ENCODE measurements around the gene IRF7.

IRF7 gene

DNA sequence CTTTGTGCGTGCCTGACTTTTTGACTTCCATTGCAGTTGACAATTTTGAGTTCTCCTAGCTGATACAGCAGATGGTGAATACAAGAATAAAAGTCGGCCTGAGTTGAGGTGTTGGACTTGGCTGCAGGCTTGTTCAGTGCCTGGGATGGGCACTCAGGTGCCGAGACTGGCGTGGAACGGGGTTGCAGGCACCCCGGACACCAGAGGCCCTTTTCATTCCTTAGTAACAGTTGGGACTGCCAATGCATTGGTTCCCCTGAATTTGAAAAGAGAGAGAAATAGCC lies 38.2 kb downstream of the IRF7 start:
- DNase-seq, result no peak

DNA sequence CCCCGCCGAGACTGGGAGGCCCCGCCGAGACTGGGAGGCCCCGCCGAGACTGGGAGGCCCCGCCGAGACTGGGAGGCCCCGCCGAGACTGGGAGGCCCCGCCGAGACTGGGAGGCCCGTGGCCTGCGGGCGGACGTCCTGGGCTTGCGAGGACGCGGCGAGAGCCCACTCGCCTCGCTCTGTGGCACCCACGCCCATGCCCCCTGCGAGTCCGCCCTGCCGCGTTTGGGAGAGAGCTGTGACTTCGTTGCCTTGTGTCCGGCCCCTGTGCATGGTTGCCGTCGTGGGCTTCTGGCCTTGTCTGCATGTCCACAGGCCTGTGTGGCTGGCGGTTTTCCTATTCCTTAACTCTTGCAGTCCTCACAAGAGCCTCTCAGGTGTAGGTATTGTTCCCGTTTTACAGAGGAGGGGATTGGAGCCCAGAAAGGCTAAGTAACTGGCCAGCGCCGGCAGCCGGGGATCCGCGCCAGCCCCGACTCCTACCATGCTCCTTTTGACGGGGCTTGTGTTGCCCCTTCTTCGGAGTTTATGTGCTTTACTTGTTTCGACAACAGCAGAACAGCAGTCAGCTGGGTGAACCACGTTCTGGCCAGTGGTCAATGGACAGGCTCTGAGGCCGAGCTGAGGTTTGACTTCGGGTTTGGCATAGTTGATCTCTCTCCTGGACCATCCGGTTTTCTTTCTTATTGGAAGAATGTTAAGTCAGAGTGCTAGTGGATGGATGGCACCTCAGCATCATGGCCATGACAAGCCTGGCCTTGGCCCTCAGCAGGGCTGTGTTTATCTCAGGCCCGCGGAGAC lies 38.7 kb downstream of the IRF7 start:
- no peak for DNase-seq

DNA sequence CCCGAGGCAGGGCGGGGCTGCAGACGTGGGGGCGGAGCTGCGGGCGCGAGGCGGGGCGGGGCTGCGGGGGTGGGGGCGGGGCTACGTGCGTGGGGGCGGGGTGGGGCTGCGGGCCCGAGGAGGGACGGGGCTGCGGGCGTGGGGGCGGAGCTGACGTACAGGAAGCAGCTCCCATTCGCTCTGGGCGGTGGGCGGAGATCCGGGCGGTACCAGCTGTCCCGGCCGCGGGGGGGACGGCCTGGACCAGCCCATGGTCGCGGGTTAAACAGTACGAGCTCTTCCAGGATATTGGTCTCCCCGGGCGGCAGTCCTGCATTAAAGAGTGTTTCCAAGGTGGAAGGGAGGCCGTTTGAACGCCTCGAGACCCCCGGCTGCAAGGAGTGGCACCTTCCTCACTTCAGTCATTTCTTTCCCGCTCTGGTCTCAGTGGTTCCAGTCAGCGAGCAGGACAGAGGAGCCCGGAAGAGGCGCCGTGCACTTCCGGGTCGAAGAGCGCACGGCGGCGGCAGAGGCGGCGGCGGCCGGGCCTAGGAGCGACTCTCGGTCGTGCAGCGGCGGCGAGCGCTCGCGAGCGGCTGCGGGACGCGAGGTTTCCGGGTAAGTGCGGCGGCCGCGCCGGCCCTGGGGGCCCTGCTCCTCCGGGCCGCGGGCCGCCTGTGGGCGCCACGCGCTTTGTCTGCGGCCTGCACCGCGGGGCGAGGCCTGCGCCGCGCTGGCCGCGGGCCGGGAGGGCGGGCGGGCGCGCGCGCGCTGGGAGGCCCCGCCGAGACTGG lies 39.6 kb downstream of the IRF7 start, which contains the start of gene PHRF1:
TSS of gene PHRF1 (plus strand) at position 475 of the 773 bp plus-strand sequence. CDS start 5,043 bp downstream, outside the sequence.
- DNase-seq, result peak; percentile 97

DNA sequence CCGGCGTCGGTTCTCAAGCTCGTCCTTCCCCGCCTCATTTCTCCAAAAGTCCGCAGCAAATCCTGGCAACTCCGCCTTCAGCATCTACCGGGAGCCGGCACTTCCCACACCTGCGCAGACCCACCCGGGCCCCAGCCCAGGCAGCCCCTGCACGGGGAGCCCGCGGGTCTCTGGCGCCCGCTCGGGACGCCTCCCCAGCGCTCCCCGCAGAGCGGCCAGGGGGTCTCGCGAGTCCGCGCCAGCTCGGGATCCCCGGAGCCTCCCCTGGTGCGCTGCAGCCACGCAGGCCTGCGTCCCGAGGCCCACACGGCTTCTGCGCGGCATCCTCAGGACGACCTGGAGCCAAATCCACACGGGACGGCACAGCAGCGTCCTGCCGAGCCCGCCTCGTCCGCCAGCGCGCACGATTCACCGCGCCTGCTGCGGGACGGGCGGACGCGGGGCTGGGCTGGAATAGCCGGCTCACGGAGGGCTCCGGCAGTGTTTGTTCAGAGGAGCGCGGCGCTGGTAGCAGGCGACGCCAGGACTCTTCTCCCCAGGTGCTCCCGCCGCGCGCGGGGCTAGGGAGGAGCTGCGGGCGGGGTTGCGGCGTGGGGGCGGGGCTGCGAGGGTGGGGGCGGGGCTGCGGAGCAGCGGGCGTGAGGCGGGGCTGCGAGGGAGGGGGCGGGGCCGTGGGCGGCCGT lies 40.3 kb downstream of the IRF7 start:
- DNase-seq, result peak; percentile 40

DNA sequence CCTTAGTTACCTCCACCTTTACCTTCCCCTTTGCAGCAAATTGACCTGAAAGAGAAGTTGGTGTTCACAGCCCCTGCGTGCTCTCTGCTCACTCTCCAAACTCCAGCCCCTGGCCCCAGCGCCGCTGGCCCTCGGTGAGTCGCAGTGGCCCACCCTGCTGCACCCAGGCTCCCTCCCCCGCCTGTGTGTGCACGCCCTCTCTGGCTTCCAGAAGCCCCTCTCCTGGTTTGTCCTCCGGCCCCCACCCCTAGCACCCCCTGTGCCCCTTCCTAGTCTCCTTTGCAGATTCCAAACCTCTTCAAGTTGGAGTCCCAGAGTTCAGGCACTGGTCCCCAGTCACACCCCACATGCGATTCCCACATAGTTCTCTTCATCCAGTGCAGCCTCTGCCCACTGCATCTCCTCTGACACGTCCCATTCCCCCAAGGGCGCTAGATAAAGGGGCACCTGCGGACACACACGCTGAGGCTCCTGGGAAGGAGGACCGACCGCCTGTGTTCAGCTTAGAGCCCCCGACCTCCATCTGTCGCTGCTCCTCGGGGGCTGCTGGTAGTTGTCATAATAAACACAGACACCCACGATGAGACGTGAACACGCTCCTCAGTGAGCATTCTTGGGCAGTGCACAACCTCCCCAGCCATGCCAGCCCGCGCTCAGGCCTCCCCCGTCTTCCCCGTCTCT lies 41.0 kb downstream of the IRF7 start:
- DNase-seq, result no peak

DNA sequence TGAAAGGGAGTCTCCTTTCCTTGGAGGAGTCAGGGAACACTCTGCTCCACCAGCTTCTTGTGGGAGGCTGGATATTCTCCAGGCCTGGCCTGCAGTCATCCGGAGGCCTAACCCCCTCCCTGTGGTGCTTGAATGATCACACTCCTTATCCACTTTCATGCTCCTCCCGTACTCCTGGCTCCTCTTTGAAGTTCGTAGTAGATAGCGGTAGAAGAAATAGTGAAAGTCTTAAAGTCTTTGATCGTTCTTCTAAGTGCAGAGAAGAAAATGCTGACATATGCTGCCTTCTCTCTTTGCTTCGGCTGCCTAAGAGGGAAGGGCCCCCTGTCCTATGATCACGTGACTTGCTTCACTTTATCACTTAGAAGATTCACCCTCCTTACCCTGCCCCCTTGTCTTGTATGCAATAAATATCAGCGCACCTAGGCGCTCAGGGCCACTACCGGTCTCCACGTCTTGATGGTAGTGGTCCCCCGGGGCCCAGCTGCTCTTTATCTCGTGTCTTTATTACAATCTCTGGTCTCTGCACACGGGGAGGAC lies 41.6 kb downstream of the IRF7 start:
- DNase-seq, result peak; percentile 19

DNA sequence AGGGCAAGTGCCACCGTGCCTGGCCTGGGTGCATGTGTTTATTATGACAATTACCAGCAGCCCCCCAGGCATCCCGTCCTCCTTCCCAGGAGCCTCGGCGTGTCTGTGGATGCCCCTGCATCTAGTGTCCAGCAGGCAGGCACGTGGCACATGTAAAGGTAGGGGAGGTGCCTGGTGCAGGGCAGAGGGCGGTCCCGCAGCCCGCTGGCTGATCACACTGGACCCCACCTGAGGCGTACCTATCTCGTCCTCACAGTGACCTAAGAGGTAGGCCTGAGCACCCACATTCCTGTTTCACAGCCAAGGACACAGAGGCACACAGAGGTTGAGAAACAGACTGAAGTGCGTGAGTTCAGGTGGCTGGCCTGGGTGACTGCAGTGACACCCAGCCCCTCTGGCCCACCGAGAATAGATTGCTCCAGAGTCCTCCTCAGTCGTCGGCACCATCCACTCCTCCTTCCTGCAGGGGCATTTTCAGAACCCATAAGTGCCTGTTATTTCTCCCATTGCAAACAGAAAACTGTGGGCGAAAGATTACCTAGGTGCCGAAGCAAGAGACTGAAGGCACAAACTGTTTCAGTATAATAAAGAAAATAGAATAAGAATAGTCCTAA lies 42.5 kb downstream of the IRF7 start:
- no peak for DNase-seq

DNA sequence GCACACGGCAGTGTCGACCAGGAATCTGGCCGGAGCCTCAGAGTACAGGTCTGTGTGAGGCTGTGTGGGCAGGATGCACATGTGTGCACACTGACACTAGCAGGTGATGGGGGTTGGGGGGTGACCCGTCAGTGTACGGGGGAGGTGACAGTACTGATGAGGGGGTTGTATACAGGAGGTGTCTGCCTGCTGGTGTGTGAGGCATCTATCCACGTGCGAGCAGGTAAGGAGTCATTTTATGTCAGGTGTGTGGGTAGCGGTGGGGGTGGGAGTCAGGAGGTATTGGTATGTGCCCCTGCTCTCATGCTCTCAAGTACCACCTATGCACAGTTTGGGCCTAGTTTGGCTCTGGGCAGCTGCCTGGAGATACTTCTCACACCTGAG lies 44.0 kb downstream of the IRF7 start:
- no peak for DNase-seq

DNA sequence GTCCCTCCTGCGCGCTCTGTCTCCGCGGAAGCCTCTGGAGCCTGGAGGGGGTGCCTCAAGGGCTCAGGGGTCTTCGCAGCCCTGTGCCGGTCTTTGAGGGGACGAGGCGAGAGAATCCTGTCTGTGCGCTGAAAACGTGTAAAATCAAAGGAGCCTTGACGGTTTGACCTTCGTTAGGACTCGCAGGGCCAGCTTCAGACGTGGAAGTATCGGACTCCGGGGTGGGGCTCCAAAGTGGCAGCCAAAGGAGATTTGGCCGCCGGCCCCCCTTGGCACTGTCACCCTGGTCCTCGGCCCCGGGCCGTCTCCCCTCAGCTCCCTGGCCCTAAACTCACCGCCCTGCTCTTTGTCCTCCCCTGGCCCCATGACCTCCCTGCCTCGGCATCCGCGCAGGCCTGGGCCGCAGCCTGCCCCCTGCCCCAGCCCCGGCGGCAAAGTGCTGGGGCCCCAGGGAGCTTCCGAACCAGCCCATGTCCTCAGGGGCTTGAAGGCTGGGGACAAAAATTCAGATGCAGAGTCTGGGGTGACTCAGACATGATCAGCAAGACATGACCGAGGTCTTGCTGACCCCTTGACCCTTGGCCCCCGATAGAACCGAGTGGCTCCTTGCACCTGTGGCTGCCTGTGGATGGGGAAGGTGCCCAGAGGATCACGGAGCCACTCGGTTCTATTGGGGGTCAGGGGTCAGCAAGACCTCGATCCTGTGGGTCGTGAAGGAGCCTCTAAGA lies 46.4 kb downstream of the IRF7 start:
- DNase-seq, result no peak

DNA sequence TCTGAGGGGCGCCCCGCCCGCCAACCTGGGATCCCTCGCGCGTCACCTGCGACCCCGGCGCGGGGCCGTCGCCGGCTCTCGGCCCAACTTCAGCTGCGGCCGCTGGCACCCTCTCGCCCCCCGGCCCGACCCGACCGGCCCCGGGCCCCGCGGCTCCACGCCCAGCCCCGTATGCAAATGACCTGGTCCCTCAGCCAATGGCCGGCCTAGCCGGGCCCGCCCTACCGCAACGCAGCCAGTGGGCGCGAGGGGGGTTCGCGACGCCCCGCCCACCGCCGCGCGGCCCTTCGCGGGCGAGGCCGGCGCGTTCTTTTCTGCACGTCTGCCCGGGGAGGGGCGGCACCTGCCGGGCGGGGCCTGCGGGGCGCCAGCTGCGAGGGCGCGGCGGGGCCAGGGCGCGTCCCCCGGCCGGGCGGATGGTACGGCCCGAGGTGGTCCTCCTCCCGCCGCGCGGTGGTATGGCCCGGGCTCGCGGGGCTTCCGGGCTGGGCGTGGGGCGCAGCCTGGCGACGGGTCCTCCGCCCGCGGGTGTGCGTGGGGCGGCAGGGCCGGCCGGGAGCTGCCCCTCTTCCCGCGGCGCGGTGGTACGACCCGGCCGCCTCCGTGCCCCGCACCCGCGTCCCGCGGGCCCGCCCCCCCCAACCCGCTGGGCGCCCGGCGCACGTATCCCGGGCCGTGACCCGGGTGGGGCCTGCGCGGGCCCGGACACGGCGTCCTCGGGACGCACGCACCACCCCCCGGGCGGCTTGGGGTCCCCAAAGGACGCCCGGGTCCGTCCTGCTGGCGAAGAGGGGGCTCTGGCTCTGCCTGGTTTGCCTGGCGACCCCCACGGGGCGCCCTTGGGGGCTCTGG lies 47.2 kb downstream of the IRF7 start:
- DNase-seq, result peak; percentile 95

DNA sequence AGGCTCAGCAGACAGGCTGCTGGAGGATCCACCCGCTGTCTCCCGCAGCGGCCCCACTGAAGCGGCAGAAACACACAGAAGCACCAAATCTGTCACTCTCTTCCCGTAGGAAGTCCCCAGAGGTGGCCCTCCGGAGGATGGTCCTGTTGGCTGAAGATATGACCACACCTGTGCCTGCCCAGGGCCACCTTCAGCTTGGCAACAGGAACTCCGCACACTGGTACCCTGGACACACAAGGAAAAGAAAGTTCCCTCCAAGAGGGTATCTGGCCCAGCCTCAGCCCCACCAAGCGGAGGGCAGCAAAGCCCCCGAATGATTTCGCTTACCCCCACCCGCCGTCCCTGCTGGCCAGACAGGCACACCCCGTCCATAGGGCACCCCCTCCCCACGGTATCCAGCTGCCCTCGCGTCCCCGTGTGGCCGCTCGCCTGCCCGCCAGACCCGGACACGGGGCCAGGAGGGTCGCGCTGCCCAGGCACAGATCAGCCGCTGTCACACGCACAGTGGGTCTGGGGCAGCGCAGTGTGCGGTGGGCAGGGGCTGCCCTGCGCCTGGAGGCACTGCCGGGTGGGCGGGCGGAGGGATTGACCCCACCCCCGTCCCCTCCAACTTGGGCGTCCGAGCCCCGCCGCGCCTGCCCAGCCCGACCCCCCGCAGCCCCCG lies 48.0 kb downstream of the IRF7 start:
- no peak for DNase-seq

DNA sequence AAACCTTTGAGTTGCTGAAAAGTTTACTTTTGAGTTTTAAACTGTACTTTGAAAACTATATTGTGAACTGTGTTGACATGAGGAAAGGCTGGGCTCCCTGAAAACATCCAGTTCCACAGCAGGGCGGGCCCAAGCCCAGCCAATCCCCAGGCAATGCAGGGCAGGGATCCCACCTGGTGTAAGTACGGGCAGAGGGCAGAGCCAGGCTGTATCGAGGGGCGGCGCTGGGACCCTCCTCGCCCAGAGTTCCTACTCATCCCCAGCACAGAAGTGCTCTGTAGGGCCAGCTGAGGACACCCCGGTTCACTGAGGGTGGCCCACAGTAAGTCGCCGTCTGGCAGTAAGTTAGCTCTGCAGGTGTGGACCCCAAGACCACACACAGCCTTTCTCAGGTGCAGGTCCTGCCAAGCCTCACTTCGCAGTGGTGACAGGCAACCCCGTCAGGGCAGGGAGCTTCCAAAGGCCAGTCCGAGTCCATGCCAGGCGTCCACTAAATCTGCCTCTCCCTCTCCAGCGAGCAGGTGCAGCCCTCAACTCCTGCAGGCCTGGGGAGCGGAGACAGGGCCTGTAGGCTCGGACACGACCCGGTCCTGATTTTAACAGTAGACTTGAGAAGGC lies 48.6 kb downstream of the IRF7 start:
- no peak for DNase-seq

DNA sequence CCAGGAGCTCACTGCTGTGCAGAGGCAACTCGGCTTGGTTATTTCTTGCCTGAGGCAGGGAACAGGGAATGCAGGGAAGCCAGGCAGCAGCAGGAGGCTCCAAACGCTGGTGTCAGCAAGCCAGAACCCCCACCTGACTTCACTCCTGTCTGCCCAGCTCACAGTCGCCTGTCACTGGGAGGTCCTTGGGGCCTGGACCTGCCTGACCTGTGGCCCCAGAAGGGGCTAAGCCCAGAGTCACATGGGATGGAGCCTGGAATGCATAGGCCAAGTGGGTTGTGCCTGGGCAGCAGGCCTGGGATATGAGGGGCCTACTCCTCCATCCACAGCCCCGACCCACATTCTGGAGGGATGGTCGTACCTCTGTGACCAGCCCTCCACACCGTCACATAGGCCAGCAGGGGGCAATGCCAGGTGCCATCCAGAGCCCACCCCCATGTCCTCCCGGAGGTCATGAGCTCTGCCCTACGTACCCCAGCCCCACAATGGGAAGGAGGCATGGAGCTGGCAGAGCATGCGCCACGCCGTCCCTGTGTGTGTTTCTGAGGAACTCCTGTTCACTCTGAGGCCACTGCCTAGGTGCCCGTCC lies 49.7 kb downstream of the IRF7 start:
- DNase-seq, result no peak

DNA sequence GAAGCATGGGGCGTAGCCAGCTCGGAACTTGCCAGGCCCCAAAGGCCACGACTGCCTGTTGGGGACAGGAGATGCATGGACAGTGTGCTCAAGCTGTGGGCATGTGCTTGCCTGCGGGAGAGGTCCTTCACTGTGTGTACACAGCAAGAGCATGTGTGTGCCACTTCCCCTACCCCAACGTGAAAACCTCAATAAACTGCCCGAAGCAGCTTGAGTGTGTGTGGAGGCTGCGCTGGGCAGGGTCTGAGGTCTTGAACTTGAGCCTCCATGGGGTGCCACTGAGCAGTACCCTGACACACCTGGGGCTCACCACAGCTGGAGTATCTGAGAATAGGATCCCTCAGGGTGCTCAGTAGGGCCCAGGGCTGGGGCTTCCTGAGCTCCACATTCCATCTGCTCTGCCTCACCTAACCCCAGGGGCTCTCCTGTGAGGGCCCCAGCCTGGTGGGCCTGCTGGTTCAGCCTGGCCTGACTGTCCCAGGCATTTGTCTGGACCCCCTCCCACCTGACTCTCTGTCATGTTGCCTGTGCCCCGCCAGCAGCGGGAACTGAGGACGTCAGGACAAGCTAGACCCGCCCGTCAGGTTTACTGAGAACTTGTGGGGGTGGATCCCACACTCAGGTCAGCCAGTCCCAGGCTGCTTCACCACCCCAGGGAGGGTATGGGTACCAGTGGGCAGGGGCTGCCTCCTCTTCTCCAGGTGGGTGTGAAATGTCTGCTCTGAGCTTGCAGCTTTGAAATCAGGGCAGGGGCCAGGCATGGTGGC lies 51.8 kb downstream of the IRF7 start:
- DNase-seq, result no peak

DNA sequence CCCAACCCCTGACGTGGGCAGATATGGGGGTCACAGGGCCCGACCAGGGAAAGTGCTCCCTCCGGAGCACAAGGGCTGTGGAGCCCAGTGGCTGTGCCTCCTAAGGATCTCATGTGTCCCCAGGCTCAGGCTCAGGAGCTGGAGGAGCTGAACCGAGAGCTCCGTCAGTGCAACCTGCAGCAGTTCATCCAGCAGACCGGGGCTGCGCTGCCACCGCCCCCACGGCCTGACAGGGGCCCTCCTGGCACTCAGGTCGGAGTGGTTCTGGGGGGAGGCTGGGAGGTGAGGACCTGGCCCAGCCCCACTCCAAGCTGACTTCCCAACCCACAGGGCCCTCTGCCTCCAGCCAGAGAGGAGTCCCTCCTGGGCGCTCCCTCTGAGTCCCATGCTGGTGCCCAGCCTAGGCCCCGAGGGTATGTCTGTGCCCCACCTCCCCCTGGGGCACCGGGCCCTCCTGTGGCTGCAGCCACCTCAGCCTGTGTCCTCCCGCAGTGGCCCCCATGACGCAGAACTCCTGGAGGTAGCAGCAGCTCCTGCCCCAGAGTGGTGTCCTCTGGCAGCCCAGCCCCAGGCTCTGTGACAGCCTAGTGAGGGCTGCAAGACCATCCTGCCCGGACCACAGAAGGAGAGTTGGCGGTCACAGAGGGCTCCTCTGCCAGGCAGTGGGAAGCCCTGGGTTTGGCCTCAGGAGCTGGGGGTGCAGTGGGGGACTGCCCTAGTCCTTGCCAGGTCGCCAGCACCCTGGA lies 52.5 kb downstream of the IRF7 start:
- DNase-seq, result no peak

Data from CD4-positive, alpha-beta T cell treated with Interleukin-17A for 4 hours (primary cell).